Caki2 (cell line): ENCODE results near the gene SEC14L1. TPM values are rescaled to one million over a fixed set of nuclear protein-coding genes. Genes with fewer than 3 reads are reported as not detected.

Experiments used
- DNase-seq: peaks from one replicate; pipeline ENCODE4 v3.0.0-alpha.2; 2015; ENCODE audit warnings: low read depth
- in situ Hi-C: cut with HindIII; loops from 2 replicates; pipeline ENCODE4 v1.10.0; 2016; ENCODE audit warnings: low sequenced_read_pairs, low pct_unique_long_range_greater_than_20kb, mixed read lengths
- total RNA-seq: library from RNA; depleted of rRNA; stranded (reverse); fragments of >200 nt; shearing (Covaris generic); gene quantifications from 2 replicates; pipeline ENCODE4 v1.2.3, GENCODE V29; 2014; ENCODE audit warnings: low replicate concordance

The SEC14L1 gene
- total RNA-seq, 1 experiment from 2014 or later: 13.3 TPM

DNA sequence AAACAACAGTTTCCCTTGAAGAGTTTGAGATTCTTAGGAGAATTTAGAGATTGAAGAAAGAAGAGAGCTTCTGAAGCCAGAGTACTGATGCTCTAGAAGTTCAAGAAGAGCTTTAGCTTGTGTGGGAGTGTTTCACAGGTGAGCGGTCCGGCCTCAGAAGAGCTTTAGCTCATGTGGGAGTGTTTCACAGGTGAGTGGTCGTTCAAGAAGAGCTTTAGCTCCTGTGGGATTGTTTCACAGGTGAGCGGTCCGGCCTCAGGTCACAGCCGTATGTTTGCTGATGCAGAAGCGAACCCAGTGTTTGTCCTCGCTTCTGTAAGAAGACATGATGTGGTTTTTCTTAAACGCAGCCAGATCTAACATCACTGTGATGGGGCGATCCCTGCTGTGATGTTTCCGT, 76.4 kb downstream of the SEC14L1 start:
- DNase-seq: no peak
- in situ Hi-C loops: no loop called here

DNA sequence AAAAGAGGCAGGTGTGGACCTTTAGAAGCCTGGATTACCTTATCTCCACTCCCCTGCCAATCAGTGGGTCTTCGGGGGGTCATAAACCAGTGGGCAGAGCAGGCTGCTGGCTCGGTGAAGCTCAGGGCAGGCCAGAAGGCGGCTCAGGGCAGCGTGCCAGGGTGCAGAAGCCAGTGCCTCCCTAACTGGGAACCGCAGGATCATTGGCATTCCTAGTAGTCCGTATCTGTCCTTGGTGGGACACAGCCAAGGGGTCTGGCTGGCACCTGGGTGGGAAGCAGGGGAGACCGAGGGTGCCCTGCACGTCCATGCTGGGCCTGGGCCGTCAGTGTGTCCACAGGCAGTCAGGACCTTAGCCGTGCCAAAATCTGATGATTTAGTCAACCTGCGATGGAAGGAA, 76.8 kb downstream of the SEC14L1 start:
- in situ Hi-C loops: no loop called here

DNA sequence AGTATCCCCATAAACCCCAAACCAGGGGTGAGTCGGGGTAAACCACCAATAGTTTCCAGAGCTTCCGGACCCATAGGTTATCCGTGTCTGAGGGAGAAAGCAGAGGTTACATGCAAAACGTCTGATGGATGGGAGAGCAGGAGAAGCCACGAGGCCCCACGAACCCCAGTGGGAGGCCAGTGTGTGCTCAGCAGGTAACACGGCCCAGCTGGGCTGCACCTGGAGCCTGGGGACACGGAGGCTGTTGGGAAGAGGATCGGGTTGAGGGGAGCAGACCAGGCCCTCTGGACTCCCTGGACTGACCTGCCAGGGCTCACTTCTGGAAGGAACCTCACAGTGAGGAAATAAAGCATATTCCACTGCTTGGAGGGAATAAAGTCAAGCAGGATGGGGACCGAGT, 78.1 kb downstream of the SEC14L1 start:
- no peak for DNase-seq
- in situ Hi-C loops: no loop called here

More for the DNA sequence above, 76.8 kb downstream of the SEC14L1 start:
- DNase-seq: no peak

DNA sequence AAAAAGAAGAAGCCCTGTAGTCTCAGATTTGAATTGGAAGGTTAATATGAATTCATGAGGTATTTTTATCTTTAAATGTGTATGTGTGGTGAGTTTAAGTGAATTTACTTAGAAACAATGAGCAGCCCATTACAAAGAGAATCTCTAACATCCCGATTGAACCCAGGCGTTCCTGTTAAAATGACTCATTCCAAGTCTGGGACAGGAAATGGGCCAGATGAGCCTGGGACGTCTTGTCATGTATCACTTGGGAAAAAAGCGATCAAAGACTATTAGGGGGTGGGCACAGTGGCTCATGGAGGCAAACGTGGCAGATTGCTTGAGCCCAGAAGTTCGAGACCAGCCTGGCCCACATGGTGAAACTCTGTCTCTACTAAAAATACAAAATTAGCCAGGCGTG, 81.6 kb downstream of the SEC14L1 start:
- in situ Hi-C loops: no loop called here
- DNase-seq: no peak

DNA sequence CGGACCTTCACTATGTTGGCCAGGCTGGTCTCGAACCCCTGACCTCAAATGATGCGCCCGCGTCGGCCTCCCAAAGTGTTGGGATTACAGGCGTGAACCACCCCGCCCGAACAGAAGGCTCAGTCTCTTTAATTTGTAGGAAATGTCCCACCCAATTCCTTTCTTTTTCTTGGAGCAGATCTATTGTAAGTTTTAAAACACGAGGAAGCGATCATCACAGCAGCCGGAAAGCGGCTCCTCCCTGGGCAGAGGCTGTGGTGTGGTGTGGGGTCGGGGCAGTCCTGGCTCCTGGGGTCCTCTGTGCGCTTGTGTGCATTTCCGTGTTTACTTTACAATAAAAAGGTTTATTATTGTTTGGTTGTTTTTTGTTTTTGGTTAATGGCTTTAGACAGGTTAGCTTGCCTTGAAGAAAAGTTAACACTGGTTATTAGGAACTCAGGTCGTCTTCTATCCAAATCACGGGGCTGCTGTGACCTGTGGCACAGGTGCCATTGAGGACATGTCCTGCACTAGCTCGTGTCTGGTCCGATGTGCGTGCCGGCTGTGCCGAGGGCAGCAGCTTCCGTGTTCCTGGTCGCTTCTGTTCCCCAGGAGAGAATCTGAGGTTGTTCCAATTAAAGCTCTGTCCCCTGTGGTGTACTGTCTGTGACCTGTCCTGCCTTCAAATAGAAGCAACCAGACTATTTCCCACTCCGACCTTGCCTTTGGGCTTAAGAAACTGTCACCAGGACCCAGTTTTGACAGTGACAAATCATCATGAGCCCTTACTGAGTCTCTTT, 83.1 kb downstream of the SEC14L1 start:
- in situ Hi-C loops: no loop called here
- no peak for DNase-seq

DNA sequence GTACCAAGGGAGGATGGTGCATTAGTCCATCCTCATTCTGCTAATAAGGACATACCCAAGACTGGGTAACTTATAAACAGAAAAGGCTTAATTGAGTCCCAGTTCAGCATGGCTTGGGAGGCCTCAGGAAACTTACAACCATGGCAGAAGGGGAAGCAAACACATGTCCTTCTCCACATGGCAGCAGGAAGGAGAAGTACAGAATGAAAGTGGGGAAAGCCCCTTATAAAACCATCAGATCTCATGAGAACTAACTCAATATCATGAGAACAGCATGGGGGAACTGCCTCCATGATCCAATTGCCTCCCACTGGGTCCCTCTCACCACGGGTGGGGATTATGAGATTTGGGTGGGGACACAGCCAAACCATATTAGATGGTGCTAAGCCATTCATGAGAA, 84.5 kb downstream of the SEC14L1 start:
- DNase-seq: no peak

DNA sequence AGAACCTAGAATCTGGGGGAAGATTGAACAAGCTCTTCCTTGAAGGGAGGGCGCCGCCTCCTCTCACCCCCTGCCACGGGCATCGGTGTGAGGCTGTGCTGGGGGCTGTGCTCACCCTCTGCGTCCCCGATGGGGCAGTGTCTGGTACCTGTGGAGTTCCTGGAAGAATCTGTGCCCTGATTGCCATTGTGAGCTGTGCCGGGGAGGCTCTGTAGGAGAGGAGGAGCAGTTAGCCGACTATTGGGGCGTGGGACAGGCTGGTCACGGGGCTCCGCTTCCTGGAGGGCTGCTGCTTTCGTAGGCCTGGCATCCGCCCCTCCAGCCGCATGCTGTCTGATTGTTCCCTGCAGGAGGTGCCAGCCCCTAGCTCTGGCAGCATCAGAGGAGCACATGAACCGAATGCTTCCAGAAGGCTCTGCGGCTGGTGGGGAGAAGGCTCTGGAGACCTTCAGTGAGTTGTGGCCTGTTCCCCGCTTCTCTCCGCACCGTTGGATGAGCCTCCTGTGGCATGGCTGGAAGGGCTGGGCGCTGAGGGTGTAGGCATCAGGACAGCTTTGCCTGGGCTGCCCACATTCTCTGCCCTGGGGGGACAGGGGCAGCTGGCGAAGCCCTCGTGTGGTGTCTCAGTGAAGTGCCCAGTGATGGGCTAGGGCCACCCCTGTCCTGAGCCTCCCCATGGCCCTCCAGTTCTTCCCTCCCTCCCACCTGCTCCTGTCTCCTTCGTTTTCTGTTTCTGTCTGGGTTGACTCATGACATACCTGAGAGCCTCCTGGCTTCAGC, 86.9 kb downstream of the SEC14L1 start:
- no peak for DNase-seq
- in situ Hi-C loops: no loop called here

More for the DNA sequence above, 84.5 kb downstream of the SEC14L1 start:
- in situ Hi-C loops: no loop called here

DNA sequence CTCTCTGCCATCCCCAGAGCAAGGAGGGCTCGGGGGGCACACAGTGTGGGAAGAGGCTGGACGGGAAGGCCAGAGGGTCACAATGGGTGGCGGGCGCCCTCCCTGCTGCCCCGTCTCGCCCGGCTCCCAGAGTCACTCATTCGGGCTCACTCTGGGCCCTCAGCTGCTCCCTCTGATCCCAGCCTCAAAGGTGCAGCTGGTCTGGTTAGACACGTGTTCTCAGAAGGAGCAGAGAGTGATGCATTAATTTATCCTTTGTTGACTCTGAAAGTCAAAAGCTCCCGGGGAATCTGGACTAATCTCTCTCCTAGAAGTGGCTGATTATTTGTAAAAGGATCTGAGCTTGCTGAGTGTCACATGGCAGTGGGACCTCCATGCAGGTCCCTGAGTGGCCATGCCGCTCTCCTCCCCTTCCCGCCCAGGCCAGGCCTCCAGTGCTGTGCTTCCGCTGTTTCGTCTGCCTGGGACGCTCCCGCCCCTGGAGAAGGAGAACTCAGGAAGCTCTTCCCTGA, 87.5 kb downstream of the SEC14L1 start:
- DNase-seq: no peak
- in situ Hi-C loops: no loop called here

DNA sequence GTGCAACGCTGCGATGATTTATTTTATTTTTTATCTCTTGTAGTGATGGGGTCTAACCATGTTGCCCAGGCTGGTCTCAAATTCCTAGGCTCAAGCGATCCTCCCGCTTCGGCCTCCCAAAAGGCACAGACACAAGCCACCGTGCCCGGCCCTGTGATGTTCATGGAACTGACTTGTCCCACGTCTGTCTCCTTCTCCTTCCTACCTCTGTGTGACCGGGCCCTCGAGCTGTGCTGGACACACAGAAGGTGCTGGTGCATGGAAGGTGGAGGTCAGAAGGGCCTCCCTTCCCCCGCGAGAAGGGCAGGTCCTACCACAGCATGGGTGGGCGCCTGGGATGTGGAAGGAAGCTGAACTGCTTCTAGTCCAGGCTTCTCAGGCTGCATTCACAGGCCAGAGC, 88.0 kb downstream of the SEC14L1 start:
- DNase-seq: no peak
- in situ Hi-C loops: no loop called here

DNA sequence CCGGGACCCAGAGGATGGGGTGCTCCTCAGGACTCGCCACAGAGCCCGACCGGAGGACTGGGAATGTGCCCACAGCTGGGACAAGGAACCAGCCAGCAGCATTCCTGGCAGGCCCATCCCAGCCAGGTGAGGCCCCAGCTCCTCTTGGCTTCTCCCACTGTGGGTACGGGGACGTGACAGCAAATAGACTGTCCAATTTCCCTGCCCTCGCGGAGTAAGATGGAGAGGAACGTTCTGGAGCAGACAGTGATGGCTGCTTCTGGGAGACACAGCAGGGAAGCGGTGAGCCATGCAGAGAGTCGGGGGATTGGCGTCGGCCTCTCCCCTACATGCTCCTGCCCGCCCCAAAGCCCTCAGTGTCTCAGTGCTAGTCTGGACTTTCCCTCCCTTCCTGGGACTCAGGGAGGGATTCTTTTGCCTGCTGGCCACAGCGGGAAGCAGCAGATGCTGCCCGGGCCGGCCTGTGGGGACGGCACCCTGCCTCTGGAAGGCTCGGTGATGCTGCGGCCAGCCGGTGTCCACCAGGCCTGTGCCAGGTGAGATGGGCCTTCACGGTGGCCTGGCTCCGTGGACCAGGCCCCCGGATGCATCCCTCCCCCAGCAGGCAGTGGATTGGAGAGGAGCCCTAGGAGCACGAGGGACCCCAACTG, 89.1 kb downstream of the SEC14L1 start:
- in situ Hi-C loops: no loop called here
- no peak for DNase-seq

DNA sequence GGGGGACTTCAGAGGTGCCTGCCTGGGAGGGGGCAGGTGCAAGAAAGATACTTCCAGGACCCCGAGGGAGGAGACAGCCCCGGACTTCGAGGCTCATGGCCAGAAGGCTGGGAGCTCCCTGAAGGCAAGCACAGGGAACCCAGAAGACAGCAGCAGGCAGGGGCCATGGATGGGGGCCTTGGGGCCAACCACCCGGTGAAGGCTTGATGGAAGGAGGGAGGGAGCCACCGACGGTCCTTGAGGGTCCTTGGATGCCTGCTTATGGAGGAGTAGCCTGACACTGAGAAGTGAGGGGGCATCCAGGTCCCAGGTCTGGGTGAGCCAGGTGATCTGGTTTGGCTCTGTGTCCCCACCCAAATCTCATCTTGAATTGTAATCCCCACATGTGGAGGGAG, 89.7 kb downstream of the SEC14L1 start:
- in situ Hi-C loops: no loop called here
- DNase-seq: no peak

DNA sequence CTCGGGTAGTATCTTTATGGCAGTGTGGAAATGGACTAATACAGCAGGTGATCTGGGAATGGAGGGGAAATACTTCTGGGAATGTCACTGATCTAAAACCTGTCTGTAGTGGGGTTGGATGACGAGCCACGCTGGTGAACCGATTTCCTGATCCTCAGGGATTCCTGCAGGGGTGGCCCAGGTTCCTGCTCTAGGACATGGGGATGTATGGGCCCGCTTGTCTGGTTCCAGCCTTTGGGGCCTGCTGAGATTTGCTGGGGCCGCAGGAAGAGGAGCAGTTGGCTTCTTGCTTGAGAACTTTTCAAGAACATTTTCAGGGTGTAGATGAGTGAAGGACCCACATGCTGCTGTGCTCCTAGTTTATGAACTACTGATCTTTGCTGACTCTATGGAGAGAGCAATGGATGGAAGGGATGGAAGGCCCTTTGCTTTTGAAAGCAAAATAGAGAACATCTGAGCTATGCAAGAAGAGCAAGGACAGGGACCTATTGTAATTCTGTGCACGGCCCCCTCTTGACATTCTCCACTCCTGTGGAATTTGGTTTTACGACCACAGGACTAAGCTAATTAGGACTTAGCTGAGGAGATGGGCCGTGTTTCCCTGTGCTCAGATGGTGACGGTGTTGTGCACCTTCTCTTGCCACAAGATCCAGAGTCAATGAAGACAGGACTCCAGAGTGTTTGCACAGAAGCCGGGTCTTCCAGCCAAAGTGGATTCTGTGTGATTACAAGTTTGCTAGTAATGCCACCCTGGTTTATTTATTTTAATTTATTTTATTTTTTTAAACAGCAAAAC, 90.5 kb downstream of the SEC14L1 start:
- no peak for DNase-seq
- in situ Hi-C loops: no loop called here

DNA sequence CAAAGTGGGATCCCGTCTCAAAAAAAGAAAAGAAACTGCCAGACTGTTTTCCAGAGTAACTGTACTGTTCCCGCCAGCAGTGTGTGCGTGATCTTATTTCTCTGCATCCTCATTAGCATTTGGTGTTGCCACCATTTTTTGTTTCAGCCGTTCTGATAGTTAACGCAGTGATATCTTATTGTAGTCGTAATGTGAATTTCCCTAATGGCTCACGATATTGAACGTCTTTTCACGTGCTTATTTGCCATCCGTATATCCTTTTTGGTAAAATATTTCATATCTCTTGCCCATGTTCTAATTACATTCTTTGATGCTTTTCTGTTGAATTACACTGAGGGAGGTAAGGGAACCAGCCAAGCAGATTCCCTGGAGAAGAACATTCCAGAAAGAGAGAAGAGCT, 92.4 kb downstream of the SEC14L1 start:
- in situ Hi-C loops: no loop called here
- no peak for DNase-seq

DNA sequence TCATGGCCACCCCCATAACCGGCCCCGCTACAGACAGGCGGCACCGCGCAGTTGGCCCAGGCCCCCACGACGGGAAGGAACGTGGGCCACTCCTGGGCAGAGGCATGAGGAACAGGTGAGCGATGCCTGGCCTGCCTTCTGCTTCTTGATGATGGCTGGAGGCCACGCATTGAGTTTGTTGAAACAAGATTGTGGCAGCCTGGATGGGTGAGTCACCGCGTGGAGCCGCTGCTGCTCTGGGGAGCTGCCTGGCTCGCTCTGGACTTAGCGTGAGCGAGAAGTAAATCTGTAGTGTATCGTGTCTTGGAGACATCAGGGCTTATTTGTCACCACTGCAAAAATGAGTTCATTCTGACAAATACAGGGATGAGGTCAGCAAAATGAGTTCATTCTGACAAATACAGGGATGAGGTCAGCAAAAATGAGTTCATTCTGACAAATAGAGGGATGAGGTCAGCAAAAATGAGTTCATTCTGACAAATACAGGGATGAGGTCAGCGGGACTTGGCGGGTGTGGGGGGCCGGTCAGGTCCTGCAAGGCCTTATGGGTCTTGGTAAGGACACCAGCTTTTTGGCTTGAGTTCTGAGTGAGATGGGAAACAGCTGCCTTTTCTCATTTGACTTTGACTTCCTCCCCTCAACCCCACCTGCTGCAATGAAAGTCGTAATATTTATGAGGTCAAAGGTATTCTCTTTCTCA, 93.0 kb downstream of the SEC14L1 start:
- DNase-seq: peak; percentile 89
- in situ Hi-C loops: no loop called here

DNA sequence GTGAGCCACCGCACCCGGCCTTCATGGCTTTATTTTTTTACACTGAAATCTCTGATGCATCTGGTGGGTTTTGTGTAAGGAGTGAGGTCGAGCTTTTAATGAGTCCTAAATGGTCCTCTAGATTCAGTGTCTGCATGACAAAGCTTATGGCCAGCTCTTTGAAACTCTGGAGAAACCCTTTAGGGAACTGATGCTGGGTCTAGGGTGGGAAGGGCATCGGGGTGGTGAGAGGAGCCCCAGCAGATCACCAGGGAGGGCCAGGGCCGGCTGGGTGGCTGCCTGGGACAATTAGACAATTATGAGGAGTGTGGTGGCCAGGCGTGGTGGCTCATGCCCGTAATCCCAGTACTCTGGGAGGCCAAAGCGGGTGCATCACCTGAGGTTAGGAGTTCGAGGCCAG, 93.9 kb downstream of the SEC14L1 start:
- in situ Hi-C loops: no loop called here
- DNase-seq: no peak

DNA sequence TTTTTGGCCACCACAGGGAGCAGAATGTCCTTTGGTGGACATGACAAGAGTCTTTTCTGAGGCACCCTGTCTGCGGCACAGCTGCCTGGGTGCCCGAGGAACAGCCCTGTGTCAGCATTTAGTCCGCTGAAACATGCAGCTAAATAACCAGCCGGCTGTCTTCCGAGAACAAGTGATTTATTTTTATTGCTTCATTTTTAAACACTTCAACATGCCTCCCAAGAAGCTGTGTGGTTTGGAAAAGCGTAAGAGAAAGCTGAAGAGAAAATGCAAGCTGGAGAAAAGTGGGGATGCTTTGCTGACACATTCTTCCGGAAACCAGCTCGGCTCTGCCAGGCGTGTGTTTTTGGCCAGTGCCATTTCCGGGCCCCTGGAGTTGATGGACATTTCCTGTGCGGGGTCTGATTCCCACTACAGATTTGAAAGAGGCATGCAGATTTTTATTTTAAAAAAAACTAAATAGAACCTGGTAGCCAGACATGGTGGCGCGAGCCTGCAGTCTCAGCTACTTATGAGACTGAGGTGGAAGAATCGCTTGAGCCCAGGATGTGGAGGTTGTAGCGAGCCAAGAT, 94.7 kb downstream of the SEC14L1 start:
- in situ Hi-C loops: no loop called here
- no peak for DNase-seq

DNA sequence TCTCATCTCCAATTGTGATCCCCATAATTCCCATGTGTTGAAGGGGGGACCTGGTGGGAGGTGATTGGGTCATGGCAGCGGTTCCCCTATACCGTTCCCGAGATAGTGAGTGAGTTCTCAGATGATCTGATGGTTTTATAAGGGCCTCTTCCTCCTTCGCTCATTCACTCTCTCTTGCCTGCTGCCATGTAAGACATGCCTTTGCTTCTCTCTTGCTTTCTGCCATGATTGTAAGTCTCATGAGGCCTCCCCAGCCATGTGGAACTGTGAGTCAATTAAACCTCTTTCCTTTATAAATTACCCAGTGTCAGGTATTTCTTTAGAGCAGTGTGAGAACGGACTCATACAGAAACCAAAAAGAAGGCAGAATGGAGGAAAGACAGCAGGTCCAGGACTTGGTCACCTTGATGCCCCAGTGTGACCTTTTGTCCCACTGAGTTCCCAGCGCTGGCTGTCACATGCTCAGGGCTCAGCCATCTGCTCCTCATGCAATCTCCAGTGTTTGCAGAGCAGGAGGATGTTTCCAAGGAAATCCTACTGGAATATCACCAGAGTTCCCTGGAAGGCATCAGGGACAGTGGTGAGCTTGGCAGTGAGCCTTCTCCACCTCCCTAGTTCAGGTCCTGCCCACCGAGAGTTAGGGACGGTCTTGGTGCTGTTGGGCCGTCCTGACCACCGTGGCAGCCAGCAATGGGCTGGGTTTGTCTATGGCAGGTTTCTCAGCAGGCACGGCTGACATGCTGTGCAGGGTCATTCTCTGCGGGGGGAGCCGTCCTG, 96.7 kb downstream of the SEC14L1 start:
- in situ Hi-C loops: no loop called here
- no peak for DNase-seq
